IMR-90 (cell line): ENCODE results near the gene GJC2. TPM values are rescaled to one million over a fixed set of nuclear protein-coding genes. Genes with fewer than 3 reads are reported as not detected.

ENCODE experiments used
- ATAC-seq: fragments of 200-7000 bp; cut with Tn5 transposase; 2 replicates; pipeline ENCODE4 v1.9.1; 2020; ENCODE audit warnings: low read depth, mild to moderate bottlenecking, moderate library complexity
- BruUV-seq: library from RNA; stranded (reverse); fragments of 400-500 nt; replicated peaks from 2 replicates; lab custom pipeline; 2021; lab: Mats Ljungman, UMichigan
- CTCF ChIA-PET: fragments of 300-600 bp; formaldehyde crosslinking; extraction: SDS; loops from one replicate; lab custom pipeline; 2021; ENCODE audit warnings: antibody characterized with exemption; lab: Yijun Ruan, JAX
- POLR2A ChIA-PET: fragments of 300-600 bp; sonication (Branson Sonifier 250); formaldehyde crosslinking; loops from one replicate; lab custom pipeline; 2022; ENCODE audit warnings: antibody characterized with exemption; ENCODE audit not compliant: unreplicated experiment; lab: Charles Lee
- DNase-seq: peaks from one replicate; pipeline ENCODE4 v3.0.0; 2013
- H2AFZ ChIP-seq: replicated peaks from 2 replicates; pipeline ENCODE3; 2013; ENCODE audit warnings: low read length, mild to moderate bottlenecking; ENCODE audit not compliant: poor library complexity
- H2AK5ac ChIP-seq: 2 replicates; pipeline ENCODE4 v1.6.1; 2013; ENCODE audit warnings: low read depth, low read length, inconsistent platforms
- H2AK9ac ChIP-seq: replicated peaks from 2 replicates; pipeline ENCODE3; 2013; ENCODE audit warnings: mild to moderate bottlenecking, low read depth, low read length, moderate library complexity; ENCODE audit not compliant: poor library complexity
- H2BK120ac ChIP-seq: 2 replicates; pipeline ENCODE4 v1.6.1; 2013; ENCODE audit warnings: low read depth, low read length, inconsistent platforms
- H2BK15ac ChIP-seq: 3 replicates; pipeline ENCODE4 v1.6.1; 2013; ENCODE audit warnings: low read depth, low read length, inconsistent platforms
- H2BK20ac ChIP-seq: 2 replicates; pipeline ENCODE4 v1.6.1; 2013; ENCODE audit warnings: low read depth, mild to moderate bottlenecking, inconsistent platforms, low read length, moderate library complexity
- H2BK5ac ChIP-seq: 2 replicates; pipeline ENCODE4 v1.6.1; 2013; ENCODE audit warnings: mild to moderate bottlenecking, low read depth, low read length, inconsistent platforms; ENCODE audit not compliant: poor library complexity, severe bottlenecking
- H3K14ac ChIP-seq: replicated peaks from 2 replicates; pipeline ENCODE4 v1.6.1; 2013; ENCODE audit warnings: low read depth, low read length, inconsistent platforms
- H3K18ac ChIP-seq: 2 replicates; pipeline ENCODE4 v1.6.1; 2013; ENCODE audit warnings: low read depth, low read length, control low read depth
- H3K23ac ChIP-seq: 2 replicates; pipeline ENCODE4 v1.6.1; 2013; ENCODE audit warnings: low read depth, low read length, inconsistent platforms
- H3K27ac ChIP-seq: 2 replicates; pipeline ENCODE4 v1.5.1; 2013; ENCODE audit warnings: mild to moderate bottlenecking, control low read depth, low read length; ENCODE audit not compliant: insufficient read depth
- H3K27me3 ChIP-seq: 2 replicates; pipeline ENCODE4 v1.6.1; 2013; ENCODE audit warnings: low read length; ENCODE audit not compliant: control insufficient read depth, insufficient read depth
- H3K36me3 ChIP-seq: 2 replicates; pipeline ENCODE4 v1.6.1; 2013; ENCODE audit warnings: low read length, mixed read lengths; ENCODE audit not compliant: control insufficient read depth, insufficient read depth
- H3K4ac ChIP-seq: 2 replicates; pipeline ENCODE4 v1.6.1; 2013; ENCODE audit warnings: low read depth, low read length, inconsistent platforms
- H3K4me1 ChIP-seq: 2 replicates; pipeline ENCODE4 v1.6.1; 2013; ENCODE audit warnings: low read length, mixed read lengths; ENCODE audit not compliant: control insufficient read depth, insufficient read depth
- H3K4me2 ChIP-seq: 2 replicates; pipeline ENCODE4 v1.6.1; 2013; ENCODE audit warnings: low read depth, mild to moderate bottlenecking, control low read depth, low read length, moderate library complexity
- H3K4me3 ChIP-seq: 2 replicates; pipeline ENCODE4 v1.5.1; 2013; ENCODE audit warnings: low read depth, mild to moderate bottlenecking, control low read depth, low read length, moderate library complexity; ENCODE audit not compliant: insufficient read depth
- H3K56ac ChIP-seq: 2 replicates; pipeline ENCODE4 v1.6.1; 2013; ENCODE audit warnings: low read length, inconsistent platforms; ENCODE audit not compliant: insufficient read depth; ENCODE audit errors: extremely low read depth
- H3K79me1 ChIP-seq, 2 experiments: 2 replicates each; pipeline ENCODE4 v1.6.1; 2013; ENCODE audit warnings: low read length in 2 of 2, inconsistent platforms in 1 of 2, low read depth in 1 of 2
- H3K9ac ChIP-seq: 2 replicates; pipeline ENCODE4 v1.6.1; 2013; ENCODE audit warnings: low read depth, low read length, control low read depth
- H3K9me1 ChIP-seq: 2 replicates; pipeline ENCODE4 v1.6.1; 2013; ENCODE audit warnings: low read length, inconsistent platforms; ENCODE audit not compliant: insufficient read depth
- H3K9me3 ChIP-seq: 2 replicates; pipeline ENCODE4 v1.6.1; 2013; ENCODE audit warnings: low read length; ENCODE audit not compliant: control insufficient read depth, insufficient read depth
- H4K20me1 ChIP-seq: 2 replicates; pipeline ENCODE4 v1.6.1; 2013; ENCODE audit warnings: low read length, inconsistent platforms; ENCODE audit not compliant: insufficient read depth
- H4K5ac ChIP-seq: 2 replicates; pipeline ENCODE4 v1.6.1; 2013; ENCODE audit warnings: mild to moderate bottlenecking, low read depth, low read length, control low read depth
- H4K8ac ChIP-seq, 2 experiments: 2 replicates each; pipeline ENCODE4 v1.6.1; 2013; ENCODE audit warnings: low read depth in 2 of 2, low read length in 2 of 2, control low read depth in 1 of 2, inconsistent platforms in 1 of 2
- H4K91ac ChIP-seq: 2 replicates; pipeline ENCODE4 v1.6.1; 2013; ENCODE audit warnings: low read depth, low read length, inconsistent platforms; ENCODE audit not compliant: insufficient read depth
- CHD1 ChIP-seq: IDR thresholded peaks from 2 replicates; pipeline ENCODE4 v1.6.1; 2012; ENCODE audit warnings: low read depth, low read length, improper control_type of control experiment
- CTCF ChIP-seq: conservative IDR thresholded peaks from 2 replicates; pipeline ENCODE4 v1.5.1; 2012; ENCODE audit warnings: mild to moderate bottlenecking, low read depth, low read length, improper control_type of control experiment
- FOS ChIP-seq: fragments of 150-350 bp; IDR thresholded peaks from 2 replicates; pipeline ENCODE4 v1.6.1; 2016; ENCODE audit warnings: low read depth, low read length
- MAFK ChIP-seq: IDR thresholded peaks from 2 replicates; pipeline ENCODE4 v1.6.1; 2012; ENCODE audit warnings: low read depth, low read length, improper control_type of control experiment
- MAZ ChIP-seq: IDR thresholded peaks from 2 replicates; pipeline ENCODE4 v1.6.1; 2012; ENCODE audit warnings: low read depth, mild to moderate bottlenecking, low read length, improper control_type of control experiment, moderate library complexity, borderline replicate concordance
- NFE2L2 ChIP-seq: fragments of 150-350 bp; IDR thresholded peaks from 2 replicates; pipeline ENCODE4 v1.6.1; 2016; ENCODE audit warnings: low read depth, mild to moderate bottlenecking, low read length
- RCOR1 ChIP-seq: IDR thresholded peaks from 2 replicates; pipeline ENCODE4 v1.6.1; 2012; ENCODE audit warnings: mild to moderate bottlenecking, low read length, improper control_type of control experiment; ENCODE audit not compliant: insufficient replicate concordance
- RFX5 ChIP-seq: IDR thresholded peaks from 2 replicates; pipeline ENCODE4 v1.8.0; 2012; ENCODE audit warnings: low read depth, mild to moderate bottlenecking, low read length, moderate library complexity
- SMC3 ChIP-seq: fragments of 150-350 bp; IDR thresholded peaks from 2 replicates; pipeline ENCODE4 v1.6.1; 2016; ENCODE audit warnings: low read depth, mild to moderate bottlenecking, antibody characterized with exemption, low read length, moderate library complexity
- WGBS, 2 experiments: methylation state at CpG; one replicate each; pipeline versions ENCODE4 v1.1.5 to v1.1.7; 2013; ENCODE audit warnings: missing lambda C conversion rate in 2 of 2; ENCODE audit not compliant: insufficient read length in 1 of 2; ENCODE audit errors: extremely low coverage in 2 of 2; 5-methylcytosine and 5-hydroxymethylcytosine counted together
- dilution Hi-C: fragments of 300-500 bp; cut with HindIII; formaldehyde crosslinking; loops from one replicate; pipeline ENCODE4 v1.14.3; 2018; ENCODE audit warnings: low sequenced_read_pairs; ENCODE audit not compliant: unreplicated experiment
- in situ Hi-C: fragments of 300-500 bp; cut with MboI; formaldehyde crosslinking; loops from 3 replicates; pipeline ENCODE4 v1.14.3; 2019; ENCODE audit warnings: low sequenced_read_pairs, inconsistent platforms, mixed read lengths
- intact Hi-C: fragments of 100-400 bp; cut with micrococcal nuclease; formaldehyde crosslinking; loops from 2 replicates; pipeline ENCODE4 v1.10.0; 2022
- polyA plus RNA-seq, 3 experiments: library from polyadenylated mRNA; depleted of rRNA; stranded (reverse); fragments of >200 nt; gene quantifications; 2 replicates each; pipeline ENCODE4 v1.2.3, GENCODE V29; 2012; ENCODE audit warnings: low replicate concordance in 1 of 3
- total RNA-seq: library from RNA; depleted of rRNA; stranded (reverse); fragments of >200 nt; gene quantifications from 2 replicates; pipeline ENCODE4 v1.2.3, GENCODE V29; 2012
- TF ChIP-seq, protein P1 (sequence below): fragments of 150-350 bp; IDR thresholded peaks from 2 replicates; pipeline ENCODE4 v1.6.1; 2016; ENCODE audit warnings: low read depth, mild to moderate bottlenecking, low read length, moderate library complexity, borderline replicate concordance

Gene GJC2
- total and polyA plus RNA-seq, 2 of the 4 experiments (the other 2 are of a cell fraction), result 1.1 to 1.7 TPM

DNA sequence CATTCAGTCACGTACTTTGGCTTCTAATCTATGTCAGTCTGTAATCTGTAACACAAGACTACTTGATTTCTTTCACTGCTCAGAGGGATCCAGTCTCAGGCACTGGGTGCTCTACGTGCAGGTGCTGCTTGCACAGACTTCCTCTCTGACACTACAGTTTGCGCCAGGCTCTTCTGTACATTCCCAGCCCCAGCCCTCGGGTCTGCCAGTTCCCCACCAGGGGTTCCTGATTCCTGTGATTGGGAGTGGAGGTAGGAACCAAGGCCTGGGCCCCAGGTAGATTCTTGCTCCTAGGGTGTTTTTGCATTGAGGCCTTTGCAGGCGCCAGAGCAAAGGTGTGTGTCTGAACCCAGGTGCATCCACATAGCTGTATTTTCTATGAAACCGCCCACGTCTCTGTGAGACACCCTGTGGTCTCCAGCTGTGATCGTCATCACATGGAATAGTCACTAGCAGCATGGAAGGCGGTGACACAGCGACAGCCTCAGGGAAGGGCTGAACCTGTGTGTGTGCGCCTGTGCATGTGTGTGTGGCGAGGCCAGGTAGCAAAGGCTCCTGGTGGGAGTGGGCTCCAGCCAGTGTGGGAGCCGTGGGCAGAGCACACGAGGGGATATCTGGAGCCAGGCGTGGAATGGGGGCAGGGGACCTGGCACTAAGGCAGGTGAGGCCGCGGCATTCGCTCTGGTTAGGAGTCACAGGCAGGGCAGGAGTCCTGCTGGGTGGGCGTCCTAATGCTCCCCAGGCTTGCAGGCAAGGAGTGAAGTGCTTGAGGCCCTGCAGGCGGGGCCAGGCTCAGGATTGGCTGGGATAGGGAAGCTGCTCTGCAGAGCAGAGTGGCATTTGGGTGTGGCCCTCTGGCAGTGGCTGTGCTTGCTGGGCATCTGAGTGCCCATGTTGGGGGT lies 5.2 kb downstream of the GJC2 start:
- dilution Hi-C loops, result no loop called here
- no peak overlapping the region for H2AK9ac ChIP-seq
- no peak overlapping the region for H3K4me3 ChIP-seq
- no peak overlapping the region for H3K14ac ChIP-seq
- POLR2A ChIA-PET, result no interaction called here
- H3K4me1 ChIP-seq, result peaks cover 14% of the 10 kb centered on the region
- H3K9me3 ChIP-seq, result no peaks in the 10 kb centered on the region
- H3K56ac ChIP-seq, result no peak overlapping the region
- no peak for TF ChIP-seq SMC3
- TF ChIP-seq NFE2L2, result no peak
- no peak for TF ChIP-seq CHD1
- TF ChIP-seq RCOR1, result no peak
- TF ChIP-seq RFX5, result no peak
- TF ChIP-seq, protein P1, sequence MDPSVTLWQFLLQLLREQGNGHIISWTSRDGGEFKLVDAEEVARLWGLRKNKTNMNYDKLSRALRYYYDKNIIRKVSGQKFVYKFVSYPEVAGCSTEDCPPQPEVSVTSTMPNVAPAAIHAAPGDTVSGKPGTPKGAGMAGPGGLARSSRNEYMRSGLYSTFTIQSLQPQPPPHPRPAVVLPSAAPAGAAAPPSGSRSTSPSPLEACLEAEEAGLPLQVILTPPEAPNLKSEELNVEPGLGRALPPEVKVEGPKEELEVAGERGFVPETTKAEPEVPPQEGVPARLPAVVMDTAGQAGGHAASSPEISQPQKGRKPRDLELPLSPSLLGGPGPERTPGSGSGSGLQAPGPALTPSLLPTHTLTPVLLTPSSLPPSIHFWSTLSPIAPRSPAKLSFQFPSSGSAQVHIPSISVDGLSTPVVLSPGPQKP, result no peak
- no peak for TF ChIP-seq MAFK
- TF ChIP-seq FOS, result no peak
- no peak for TF ChIP-seq MAZ
- TF ChIP-seq CTCF, result no peak
- intact Hi-C loops, result no loop called here
- no TSS peak for BruUV-seq
- H4K20me1 ChIP-seq, result peaks cover 7% of the 10 kb centered on the region; the same call in 1 of the 2 replicates
- H3K9me1 ChIP-seq, result peaks cover 16% of the 10 kb centered on the region
- ATAC-seq, result no peak
- H4K8ac ChIP-seq, result no peak overlapping the region
- peaks cover 10 to 28% of the 10 kb centered on the region in 2 experiments for H3K79me1 ChIP-seq
- no peaks in the 10 kb centered on the region for H3K36me3 ChIP-seq
- H2BK15ac ChIP-seq, result no peak overlapping the region
- H2BK20ac ChIP-seq, result no peak overlapping the region
- no peak overlapping the region for H2BK5ac ChIP-seq
- no peak overlapping the region for H4K91ac ChIP-seq
- CTCF ChIA-PET, result no interaction called here
- H3K27me3 ChIP-seq, result no peaks in the 10 kb centered on the region
- H3K4ac ChIP-seq, result no peak overlapping the region
- H3K23ac ChIP-seq, result no peak overlapping the region
- no peak overlapping the region for H3K18ac ChIP-seq
- no peak for DNase-seq
- no peak overlapping the region for H2BK120ac ChIP-seq
- no peak overlapping the region for H4K5ac ChIP-seq
- H3K4me2 ChIP-seq, result no peak overlapping the region
- H2AFZ ChIP-seq, result no peak overlapping the region
- in situ Hi-C loops, result no loop called here
- H3K9ac ChIP-seq, result no peak overlapping the region
- no peak overlapping the region for H3K27ac ChIP-seq
- 83% methylated on average over 13 of the region's 20 CpGs; no CpG with 5 or more reads in 1 of the 2 experiments for WGBS, 2 experiments
- no peak overlapping the region for H2AK5ac ChIP-seq
